DND-41 (cell line): ENCODE results near the gene CES3.

Source experiments
- ATAC-seq: fragments of 200-7000 bp; cut with Tn5 transposase; 3 replicates; pipeline ENCODE4 v1.9.1; 2021; ENCODE audit warnings: low read depth; ENCODE audit not compliant: insufficient read depth
- DNase-seq: peaks from one replicate; pipeline ENCODE4 v3.0.0-alpha.2; 2020
- H2AFZ ChIP-seq: 2 replicates; pipeline ENCODE4 v1.6.0; 2012; ENCODE audit warnings: low read depth, low read length
- H3K27ac ChIP-seq: 2 replicates; pipeline ENCODE4 v1.5.1; 2012; ENCODE audit warnings: low read length, inconsistent platforms
- H3K27me3 ChIP-seq: fragments of 200-600 bp; sonication (generic); 2 replicates; pipeline ENCODE4 v1.6.0; 2012; ENCODE audit warnings: low read length, mild to moderate bottlenecking, inconsistent platforms; ENCODE audit not compliant: insufficient read depth, poor library complexity
- H3K36me3 ChIP-seq: 2 replicates; pipeline ENCODE4 v1.5.1; 2012; ENCODE audit warnings: low read length, inconsistent platforms; ENCODE audit not compliant: insufficient read depth
- H3K4me1 ChIP-seq: 2 replicates; pipeline ENCODE4 v1.5.1; 2012; ENCODE audit warnings: mild to moderate bottlenecking, low read length; ENCODE audit not compliant: insufficient read depth
- H3K4me2 ChIP-seq: 2 replicates; pipeline ENCODE4 v1.6.0; 2012; ENCODE audit warnings: mild to moderate bottlenecking, moderate library complexity, low read length, inconsistent platforms; ENCODE audit not compliant: insufficient read depth
- H3K4me3 ChIP-seq, 2 experiments: fragments of 200-600 bp in 1 of 2; shearing (Covaris generic) in 1 of 2; 2 replicates each; pipeline ENCODE4 v1.5.1; 2012 to 2016; ENCODE audit warnings: inconsistent platforms in 2 of 2, low read length in 2 of 2, mild to moderate bottlenecking in 2 of 2, low read depth in 1 of 2, moderate library complexity in 1 of 2
- H3K79me2 ChIP-seq: 2 replicates; pipeline ENCODE4 v1.6.0; 2012; ENCODE audit warnings: low read length, inconsistent platforms; ENCODE audit not compliant: insufficient read depth
- H3K9ac ChIP-seq: 2 replicates; pipeline ENCODE4 v1.6.0; 2012; ENCODE audit warnings: low read depth, mild to moderate bottlenecking, inconsistent platforms, low read length, moderate library complexity
- H3K9me3 ChIP-seq: 2 replicates; pipeline ENCODE4 v1.5.1; 2012; ENCODE audit warnings: low read length, moderate library complexity, mild to moderate bottlenecking, inconsistent platforms; ENCODE audit not compliant: insufficient read depth, severe bottlenecking
- H4K20me1 ChIP-seq: 2 replicates; pipeline ENCODE4 v1.6.0; 2012; ENCODE audit warnings: low read length; ENCODE audit not compliant: insufficient read depth
- CTCF ChIP-seq: IDR thresholded peaks from 2 replicates; pipeline ENCODE4 v1.5.1; 2012; ENCODE audit warnings: borderline replicate concordance, low read length, moderate library complexity, mild to moderate bottlenecking; ENCODE audit not compliant: poor library complexity, severe bottlenecking; ENCODE audit errors: extremely low read depth
- EZH2 ChIP-seq: IDR thresholded peaks from 3 replicates; pipeline ENCODE4 v1.6.1; 2012; ENCODE audit warnings: borderline replicate concordance, low read depth, mild to moderate bottlenecking, moderate library complexity, low read length, inconsistent platforms; ENCODE audit not compliant: severe bottlenecking

CES3 gene

GRCh38 chr16:66945939-66946338 is 15.1 kb upstream of the CES3 start:
- Histone ChIP-seq H3K36me3 (peaks cover 31% of the 10 kb centered on the region), H3K4me1 (peaks cover 12% of the 10 kb centered on the region), H3K9ac (no peak overlapping the region), H4K20me1 (peaks cover 3% of the 10 kb centered on the region; the same call in 1 of the 2 replicates), H3K4me3 (no peak overlapping the region), H3K27ac (no peak overlapping the region), H3K4me2 (no peak overlapping the region), H3K9me3 (no peaks in the 10 kb centered on the region), H3K79me2 (no peaks in the 10 kb centered on the region), H2AFZ (no peak overlapping the region), H3K27me3 (peaks cover 13% of the 10 kb centered on the region)
- TF ChIP-seq EZH2 = no peak
- TF ChIP-seq CTCF = no peak
- DNase-seq (no peak), ATAC-seq (no peak)

- no peak for ATAC-seq
- H3K27ac ChIP-seq = no peak overlapping the region
- no peak for DNase-seq
- H3K4me2 ChIP-seq = no peak overlapping the region
- H3K27me3 ChIP-seq = peaks cover 13% of the 10 kb centered on the region
- no peak overlapping the region for H3K4me3 ChIP-seq
- 0 out of 2 replicates have a peak, but pooled peaks cover 3% of the 10 kb centered on the region for H4K20me1 ChIP-seq
- H3K4me1 ChIP-seq = peaks cover 12% of the 10 kb centered on the region
- no peak for TF ChIP-seq EZH2
- no peak overlapping the region for H2AFZ ChIP-seq
- H3K36me3 ChIP-seq = peaks cover 25% of the 10 kb centered on the region
- no peaks in the 10 kb centered on the region for H3K9me3 ChIP-seq
- no peak overlapping the region for H3K9ac ChIP-seq
- H3K79me2 ChIP-seq = no peaks in the 10 kb centered on the region
Observed at GRCh38 chr16:66946541-66946940, 14.5 kb upstream of the CES3 start.

GRCh38 chr16:66946974-66947301 is 14.1 kb upstream of the CES3 start:
- Histone ChIP-seq H3K4me2 (no peak overlapping the region), H2AFZ (no peak overlapping the region), H3K4me3 (no peak overlapping the region), H3K27ac (no peak overlapping the region), H3K9me3 (no peaks in the 10 kb centered on the region), H3K4me1 (peaks cover 12% of the 10 kb centered on the region), H3K36me3 (peaks cover 21% of the 10 kb centered on the region), H4K20me1 (0 out of 2 replicates have a peak, but pooled peaks cover 3% of the 10 kb centered on the region), H3K27me3 (peaks cover 13% of the 10 kb centered on the region), H3K9ac (no peak overlapping the region), H3K79me2 (no peaks in the 10 kb centered on the region)
- ATAC-seq (no peak), DNase-seq (no peak)
- TF ChIP-seq EZH2 (no peak), CTCF (no peak)

- peak; percentile 86 for DNase-seq
- Histone ChIP-seq H3K36me3 (peaks cover 15% of the 10 kb centered on the region), H3K27me3 (peaks cover 13% of the 10 kb centered on the region), H3K4me3 (peak overlapping the region in 1 of 2 experiments; percentile 49; a peak in 2 of 4 replicates), H3K9ac (peak overlapping the region; percentile 22; the same call in 1 of the 2 replicates), H2AFZ (peak overlapping the region; percentile 70), H3K79me2 (no peaks in the 10 kb centered on the region), H3K27ac (no peak overlapping the region), H4K20me1 (0 out of 2 replicates have a peak, but pooled peaks cover 3% of the 10 kb centered on the region), H3K4me2 (peak overlapping the region; percentile 63), H3K4me1 (peaks cover 12% of the 10 kb centered on the region), H3K9me3 (no peaks in the 10 kb centered on the region)
- peak; percentile 90 for ATAC-seq
- TF ChIP-seq EZH2 (no peak), CTCF (peak; percentile 97)
Observed at GRCh38 chr16:66947302-66948065, 13.6 kb upstream of the CES3 start.
